Measurements from ENCODE around the gene FHL2. TPM values are rescaled to one million over a fixed set of nuclear protein-coding genes. Genes with fewer than 3 reads are reported as not detected.

Gene FHL2
- total RNA-seq, 2 experiments from 2014 or later = 0.41 to 0.42 TPM

DNA sequence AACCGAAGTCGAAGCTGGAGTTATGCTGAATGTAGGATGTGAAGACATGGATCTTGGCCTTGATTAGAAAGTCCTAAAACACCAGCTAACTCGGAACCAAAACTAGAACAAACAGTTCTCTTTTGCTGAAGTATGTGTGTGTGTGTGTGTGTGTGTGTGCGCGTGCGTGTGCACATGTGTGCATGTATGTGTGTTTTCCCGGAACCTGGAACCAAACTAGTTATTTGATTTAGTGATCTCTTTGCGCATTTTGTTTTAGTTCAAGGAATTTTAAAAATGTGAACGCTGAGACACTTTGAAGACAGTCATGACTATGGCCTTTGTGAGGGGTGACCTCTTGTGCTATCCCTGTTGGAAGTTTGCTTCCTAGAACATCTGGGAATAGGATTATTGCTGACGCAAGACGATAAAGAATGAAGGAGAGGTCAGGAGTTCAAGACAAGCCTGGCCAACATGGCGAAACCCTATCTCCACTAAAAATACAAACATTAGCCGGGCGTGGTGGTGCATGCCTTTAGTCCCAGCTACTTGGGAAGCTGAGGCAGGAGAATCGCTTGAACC lies 23.8 kb downstream of the FHL2 start:
- peaks cover 6% of the 10 kb centered on the region for H3K4me1 Mint-ChIP-seq (ENCODE audit: low read depth)
- no peaks in the 10 kb centered on the region for H3K36me3 Mint-ChIP-seq (ENCODE audit: low read depth)
- no peak overlapping the region for H3K27ac Mint-ChIP-seq
- no peaks in the 10 kb centered on the region for H3K27me3 Mint-ChIP-seq
- Histone ChIP-seq H3K9me3 (ENCODE audit: control insufficient read depth in 1 of 2, insufficient read depth in 1 of 2, low read length in 2 of 2) (no peaks in the 10 kb centered on the region), H3K27me3 (ENCODE audit: control insufficient read depth in 1 of 2, insufficient read depth in 2 of 2, low read length in 2 of 2) (no peaks in the 10 kb centered on the region), H3K4me3 (ENCODE audit: low read length) (no peak overlapping the region), H3K4me1 (ENCODE audit: insufficient read depth, low read length) (peaks cover 19% of the 10 kb centered on the region), H3K27ac (ENCODE audit: low read depth in 1 of 2, low read length in 2 of 2) (no peak overlapping the region), H3K36me3 (ENCODE audit: insufficient read depth, low read length) (no peaks in the 10 kb centered on the region)
- intact Hi-C loops (cut with DNase I, micrococcal nuclease) = no loop called here
- TF ChIP-seq CTCF (IDR thresholded peaks at IDR 0.05) = no peak
- no peak for ATAC-seq (ENCODE audit: poor library complexity)
- POLR2A ChIA-PET = no interaction called here
- no peak for DNase-seq
- H3K9me3 Mint-ChIP-seq = no peaks in the 10 kb centered on the region
- CTCF ChIA-PET = no interaction called here
- no peak overlapping the region for H3K4me3 Mint-ChIP-seq

DNA sequence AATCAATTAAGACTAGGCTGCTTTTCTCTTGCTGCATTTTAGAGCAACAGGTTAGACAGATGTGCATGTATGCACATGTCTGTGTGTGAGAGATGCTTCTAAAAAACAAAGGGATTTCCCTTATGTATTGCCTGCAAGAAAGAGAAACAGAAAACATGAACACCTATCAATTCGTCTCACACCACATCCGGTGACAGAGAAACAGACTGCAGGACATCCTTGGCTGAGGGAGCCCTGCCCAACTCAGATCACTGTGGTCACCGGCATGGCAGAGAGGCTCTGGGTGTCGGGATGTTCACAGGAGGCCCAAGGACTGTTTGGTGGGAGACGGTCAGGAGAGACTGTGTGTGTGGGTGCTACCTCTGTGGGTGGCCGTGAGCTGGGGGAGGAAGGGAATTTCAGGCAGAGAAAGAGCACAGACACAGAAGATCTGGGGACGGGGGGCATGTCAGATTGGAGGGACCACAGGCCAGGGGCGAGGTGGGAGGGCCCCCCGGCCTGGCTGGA lies 24.9 kb downstream of the FHL2 start:
- CTCF ChIA-PET = no interaction called here
- Mint-ChIP-seq H3K4me1 (ENCODE audit: low read depth) (peaks cover 13% of the 10 kb centered on the region), H3K9me3 (no peaks in the 10 kb centered on the region), H3K36me3 (ENCODE audit: low read depth) (no peaks in the 10 kb centered on the region), H3K27me3 (no peaks in the 10 kb centered on the region), H3K4me3 (peak overlapping the region; percentile 48), H3K27ac (peak overlapping the region; percentile 62)
- H3K27me3 ChIP-seq (ENCODE audit: control insufficient read depth in 1 of 2, insufficient read depth in 2 of 2, low read length in 2 of 2) = no peaks in the 10 kb centered on the region
- intact Hi-C loops (cut with DNase I, micrococcal nuclease) = loop anchor here (5.0 kb wide), 2 partner anchors 728 to 1168 kb away; no protein-coding TSS in a partner anchor
- ATAC-seq (ENCODE audit: poor library complexity) (no peak), DNase-seq (peak in 5 of 14 experiments; percentile 7 to 76 (median 44))
- no peak overlapping the region for H3K27ac ChIP-seq (ENCODE audit: low read depth in 1 of 2, low read length in 2 of 2)
- no peaks in the 10 kb centered on the region for H3K36me3 ChIP-seq (ENCODE audit: insufficient read depth, low read length)
- no peaks in the 10 kb centered on the region for H3K9me3 ChIP-seq (ENCODE audit: control insufficient read depth in 1 of 2, insufficient read depth in 1 of 2, low read length in 2 of 2)
- TF ChIP-seq CTCF (IDR thresholded peaks at IDR 0.05) = no peak
- H3K4me1 ChIP-seq (ENCODE audit: insufficient read depth, low read length) = peaks cover 24% of the 10 kb centered on the region
- POLR2A ChIA-PET = no interaction called here
- no peak overlapping the region for H3K4me3 ChIP-seq (ENCODE audit: low read length)

DNA sequence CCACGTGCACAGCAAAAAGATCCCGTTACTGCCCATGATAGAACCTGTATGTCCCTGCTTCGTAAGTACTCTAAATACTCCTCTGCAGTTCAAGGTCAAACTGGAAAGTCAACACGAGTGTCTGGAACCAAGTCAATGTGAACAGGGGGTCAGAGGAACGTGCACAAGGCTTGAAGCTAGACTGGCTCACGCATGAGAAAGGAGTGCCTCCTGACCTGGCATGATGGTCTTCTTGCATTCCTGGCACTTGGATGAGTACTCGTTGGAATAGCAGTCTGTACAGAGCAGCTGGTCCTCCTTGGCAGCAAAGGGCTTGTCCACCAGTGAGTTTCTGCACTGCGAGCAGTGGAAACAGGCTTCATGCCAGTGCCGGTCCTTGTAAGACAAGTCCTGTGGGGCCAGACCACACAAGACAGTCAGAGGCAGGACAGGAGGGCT lies 25.5 kb downstream of the FHL2 start:
- H3K27me3 ChIP-seq (ENCODE audit: control insufficient read depth in 1 of 2, insufficient read depth in 2 of 2, low read length in 2 of 2) = no peaks in the 10 kb centered on the region
- no peak overlapping the region for H3K27ac ChIP-seq (ENCODE audit: low read depth in 1 of 2, low read length in 2 of 2)
- no peaks in the 10 kb centered on the region for H3K9me3 ChIP-seq (ENCODE audit: control insufficient read depth in 1 of 2, insufficient read depth in 1 of 2, low read length in 2 of 2)
- no peak overlapping the region for H3K4me3 ChIP-seq (ENCODE audit: low read length)
- no peak for DNase-seq
- ChIA-PET POLR2A (no interaction called here), CTCF (no interaction called here)
- Mint-ChIP-seq H3K4me1 (ENCODE audit: low read depth) (peaks cover 13% of the 10 kb centered on the region), H3K36me3 (ENCODE audit: low read depth) (no peaks in the 10 kb centered on the region), H3K9me3 (no peaks in the 10 kb centered on the region), H3K27ac (no peak overlapping the region), H3K27me3 (no peaks in the 10 kb centered on the region), H3K4me3 (no peak overlapping the region)
- peaks cover 24% of the 10 kb centered on the region for H3K4me1 ChIP-seq (ENCODE audit: insufficient read depth, low read length)
- intact Hi-C loops (cut with DNase I, micrococcal nuclease) = loop anchor here (5.0 kb wide), 2 partner anchors 729 to 1169 kb away; no protein-coding TSS in a partner anchor
- H3K36me3 ChIP-seq (ENCODE audit: insufficient read depth, low read length) = no peaks in the 10 kb centered on the region
- no peak for ATAC-seq (ENCODE audit: poor library complexity)
- no peak for TF ChIP-seq CTCF (IDR thresholded peaks at IDR 0.05)
